Gastroesophageal sphincter (tissue), 3 donors: ENCODE measurements around the gene GYG1.

Experiments
- CTCF ChIP-seq, 4 experiments: fragments of 200-600 bp in 2 of 4; fragments of 450-650 bp in 2 of 4; sonication (generic) in 1 of 4; IDR thresholded peaks; one replicate each; pipeline ENCODE4 v1.5.1; 2017 to 2019; ENCODE audit warnings: antibody characterized with exemption in 4 of 4, mild to moderate bottlenecking in 2 of 4, moderate library complexity in 2 of 4
- EP300 ChIP-seq: sonication (generic); formaldehyde crosslinking; IDR thresholded peaks from one replicate; pipeline ENCODE4 v1.6.1; 2017; ENCODE audit warnings: antibody characterized with exemption, mild to moderate bottlenecking
- POLR2A ChIP-seq, 2 donors: fragments of 450-650 bp; IDR thresholded peaks; one replicate each; pipeline ENCODE4 v1.6.1; 2017; ENCODE audit warnings: antibody characterized with exemption in 2 of 2, mild to moderate bottlenecking in 2 of 2, moderate library complexity in 1 of 2
- POLR2AphosphoS5 ChIP-seq: sonication (generic); formaldehyde crosslinking; IDR thresholded peaks from one replicate; pipeline ENCODE4 v1.6.1; 2017; ENCODE audit warnings: antibody characterized with exemption

- TF ChIP-seq CTCF (IDR thresholded peaks at IDR 0.05) (no peak), POLR2A (IDR thresholded peaks at IDR 0.05) (no peak), EP300 (no peak), POLR2AphosphoS5 (no peak)
Observed at GRCh38 chr3:148998715-148999423, 7.5 kb downstream of the GYG1 start.
